ENCODE results near the gene POLR3K.

DNA sequence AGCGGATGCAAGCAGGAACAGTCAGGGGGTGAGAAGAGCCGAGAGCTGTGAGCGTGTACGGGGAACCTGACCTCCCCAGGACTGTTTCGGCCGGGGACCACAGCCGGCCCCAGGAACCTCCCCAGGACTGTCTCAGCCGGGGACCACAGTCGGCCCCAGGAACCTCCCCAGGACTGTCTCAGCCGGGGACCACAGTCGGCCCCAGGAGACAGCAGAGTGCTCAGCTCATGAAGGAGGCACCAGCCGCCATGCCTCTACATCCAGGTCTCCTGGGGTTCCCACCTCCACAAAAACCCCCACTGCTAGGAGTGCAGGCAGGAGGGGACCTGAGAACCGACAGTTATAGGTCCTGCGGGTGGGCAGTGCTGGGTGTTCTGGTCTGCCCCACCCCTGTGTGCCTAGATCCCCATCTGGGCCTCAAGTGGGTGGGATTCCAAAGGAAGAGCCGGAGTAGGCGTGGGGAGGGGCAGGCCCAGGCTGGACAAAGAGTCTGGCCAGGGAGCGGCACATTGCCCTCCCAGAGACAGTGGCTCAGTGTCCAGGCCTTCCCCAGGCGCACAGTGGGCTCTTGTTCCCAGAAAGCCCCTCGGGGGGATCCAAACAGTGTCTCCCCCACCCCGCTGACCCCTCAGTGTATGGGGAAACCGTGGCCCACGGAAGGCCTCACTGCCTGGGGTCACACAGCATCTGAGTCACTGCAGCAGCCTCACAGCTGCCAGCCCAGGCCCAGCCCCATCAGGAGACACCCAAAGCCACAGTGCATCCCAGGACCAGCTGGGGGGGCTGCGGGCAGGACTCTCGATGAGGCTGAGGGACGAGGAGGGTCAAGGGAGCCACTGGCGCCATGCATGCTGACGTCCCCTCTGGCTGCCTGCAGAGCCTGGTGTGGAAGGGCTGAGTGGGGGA lies 14.7 kb upstream of the POLR3K start:
- TF ChIP-seq POLR2AphosphoS5 (IDR thresholded peaks at IDR 0.05; ENCODE audit: low read depth, low read length) (no peak), POLR2A (IDR thresholded peaks at IDR 0.05; ENCODE audit: low read depth, low read length) (no peak)

All from GM12892 (cell line).